Trophoblast cell (in vitro differentiated cells and primary cell): ENCODE data around the gene MRTFA.

Experiments used
- DNase-seq, 2 donors: peaks; one replicate each; pipeline ENCODE4 v3.0.0-alpha.2; 2016
- H2AFZ ChIP-seq: 2 replicates; pipeline ENCODE4 v1.6.1; 2013; ENCODE audit warnings: low read length, moderate library complexity, mild to moderate bottlenecking; ENCODE audit not compliant: insufficient read depth, poor library complexity
- H2AK5ac ChIP-seq: 2 replicates; pipeline ENCODE4 v1.6.1; 2013; ENCODE audit warnings: mild to moderate bottlenecking, low read length
- H2BK120ac ChIP-seq: 2 replicates; pipeline ENCODE4 v1.6.1; 2013; ENCODE audit warnings: low read length, mild to moderate bottlenecking, moderate library complexity; ENCODE audit not compliant: insufficient read depth, poor library complexity
- H2BK12ac ChIP-seq: 2 replicates; pipeline ENCODE4 v1.6.1; 2013; ENCODE audit warnings: mild to moderate bottlenecking, low read length, moderate library complexity
- H2BK5ac ChIP-seq: 2 replicates; pipeline ENCODE4 v1.6.1; 2013; ENCODE audit warnings: low read length, low read depth, moderate library complexity, mild to moderate bottlenecking; ENCODE audit not compliant: poor library complexity
- H3K14ac ChIP-seq: 2 replicates; pipeline ENCODE4 v1.6.1; 2013; ENCODE audit warnings: mild to moderate bottlenecking, low read length
- H3K18ac ChIP-seq: 2 replicates; pipeline ENCODE4 v1.6.1; 2013; ENCODE audit warnings: mild to moderate bottlenecking, low read length
- H3K23ac ChIP-seq: 2 replicates; pipeline ENCODE4 v1.6.1; 2013; ENCODE audit warnings: low read length
- H3K27ac ChIP-seq: 2 replicates; pipeline ENCODE4 v1.5.1; 2013; ENCODE audit warnings: low read depth, mild to moderate bottlenecking, inconsistent platforms, low read length, moderate library complexity
- H3K27me3 ChIP-seq: 2 replicates; pipeline ENCODE4 v1.6.1; 2013; ENCODE audit warnings: inconsistent platforms, mild to moderate bottlenecking, low read length, moderate library complexity; ENCODE audit not compliant: insufficient read depth
- H3K36me3 ChIP-seq, 2 experiments: 1 replicate in 1 of 2; 2 replicates in 1 of 2; pipeline ENCODE4 v1.6.1; 2013; ENCODE audit warnings: low read length in 2 of 2, mild to moderate bottlenecking in 2 of 2, moderate library complexity in 1 of 2; ENCODE audit not compliant: insufficient read depth in 2 of 2, control insufficient read depth in 1 of 2
- H3K4ac ChIP-seq: 2 replicates; pipeline ENCODE4 v1.6.1; 2013; ENCODE audit warnings: low read depth, mild to moderate bottlenecking, low read length, moderate library complexity
- H3K4me1 ChIP-seq, 2 experiments: 1 replicate in 1 of 2; 2 replicates in 1 of 2; pipeline ENCODE4 v1.6.1; 2013; ENCODE audit warnings: low read length in 2 of 2, mild to moderate bottlenecking in 2 of 2, moderate library complexity in 1 of 2; ENCODE audit not compliant: insufficient read depth in 2 of 2, control insufficient read depth in 1 of 2
- H3K4me2 ChIP-seq: 2 replicates; pipeline ENCODE4 v1.6.1; 2013; ENCODE audit warnings: inconsistent platforms, mild to moderate bottlenecking, low read length, moderate library complexity
- H3K4me3 ChIP-seq: 2 replicates; pipeline ENCODE4 v1.5.1; 2013; ENCODE audit warnings: mild to moderate bottlenecking, low read depth, low read length, inconsistent platforms
- H3K79me1 ChIP-seq: one replicate; pipeline ENCODE4 v1.6.1; 2013; ENCODE audit warnings: low read length
- H3K79me2 ChIP-seq: 2 replicates; pipeline ENCODE4 v1.6.1; 2013; ENCODE audit warnings: low read length, mild to moderate bottlenecking; ENCODE audit not compliant: control insufficient read depth, insufficient read depth, poor library complexity
- H3K9ac ChIP-seq: 2 replicates; pipeline ENCODE4 v1.6.1; 2013; ENCODE audit warnings: mild to moderate bottlenecking, low read length
- H3K9me3 ChIP-seq: 2 replicates; pipeline ENCODE4 v1.6.1; 2013; ENCODE audit warnings: low read depth, mild to moderate bottlenecking, control low read depth, inconsistent platforms, low read length; ENCODE audit not compliant: insufficient read depth
- H4K12ac ChIP-seq: 2 replicates; pipeline ENCODE4 v1.6.1; 2013; ENCODE audit warnings: low read depth, mild to moderate bottlenecking, low read length, moderate library complexity
- H4K8ac ChIP-seq: 2 replicates; pipeline ENCODE4 v1.6.1; 2013; ENCODE audit warnings: low read depth, mild to moderate bottlenecking, low read length, moderate library complexity
- H4K91ac ChIP-seq: one replicate; pipeline ENCODE4 v1.6.1; 2013; ENCODE audit warnings: low read depth, mild to moderate bottlenecking, low read length, moderate library complexity
- WGBS: extraction: QIAGEN DNeasy Blood & Tissue Kit; methylation state at CpG from one replicate; pipeline ENCODE4 v1.1.7; 2013; ENCODE audit warnings: missing lambda C conversion rate; ENCODE audit not compliant: insufficient read length, insufficient coverage; ENCODE audit errors: extremely low coverage; 5-methylcytosine and 5-hydroxymethylcytosine counted together

MRTFA gene

GRCh38 chr22:40404251-40405177, 232.0 kb downstream of the MRTFA start:
- H2BK12ac ChIP-seq: no peak overlapping the region
- H3K79me1 ChIP-seq: no peaks in the 10 kb centered on the region
- no peaks in the 10 kb centered on the region for H3K27me3 ChIP-seq
- H3K23ac ChIP-seq: no peak overlapping the region
- no peak overlapping the region for H3K27ac ChIP-seq
- H3K36me3 ChIP-seq: peaks cover 71 to 81% of the 10 kb centered on the region in 2 experiments
- no peak overlapping the region for H2BK120ac ChIP-seq
- DNase-seq: no peak
- no peak overlapping the region for H3K14ac ChIP-seq
- no peak overlapping the region for H3K18ac ChIP-seq
- no peak overlapping the region for H3K4me3 ChIP-seq
- no peak overlapping the region for H2AFZ ChIP-seq
- H3K79me2 ChIP-seq: no peaks in the 10 kb centered on the region
- H3K9me3 ChIP-seq: no peaks in the 10 kb centered on the region
- no peak overlapping the region for H4K8ac ChIP-seq
- no peak overlapping the region for H3K9ac ChIP-seq
- no peak overlapping the region for H4K91ac ChIP-seq
- H3K4ac ChIP-seq: no peak overlapping the region
- H3K4me2 ChIP-seq: no peak overlapping the region
- no CpG with 5 or more reads among the region's 25 CpGs for WGBS
- H3K4me1 ChIP-seq: peaks cover 0 to 2% of the 10 kb centered on the region in 2 experiments
- H4K12ac ChIP-seq: peak overlapping the region; percentile 15
- no peak overlapping the region for H2BK5ac ChIP-seq
- no peak overlapping the region for H2AK5ac ChIP-seq

- no peaks in the 10 kb centered on the region for H3K79me1 ChIP-seq
- no peaks in the 10 kb centered on the region for H3K9me3 ChIP-seq
- no peak overlapping the region for H3K4me2 ChIP-seq
- no peak overlapping the region for H4K12ac ChIP-seq
- no peak overlapping the region for H2BK12ac ChIP-seq
- H4K8ac ChIP-seq: no peak overlapping the region
- H4K91ac ChIP-seq: no peak overlapping the region
- H3K4me3 ChIP-seq: no peak overlapping the region
- WGBS: no CpG with 5 or more reads among the region's 7 CpGs
- no peaks in the 10 kb centered on the region for H3K79me2 ChIP-seq
- H3K27ac ChIP-seq: no peak overlapping the region
- H3K36me3 ChIP-seq: peaks cover 62 to 72% of the 10 kb centered on the region in 2 experiments
- H3K23ac ChIP-seq: no peak overlapping the region
- H3K4ac ChIP-seq: no peak overlapping the region
- peaks cover 0 to 2% of the 10 kb centered on the region in 2 experiments for H3K4me1 ChIP-seq
- no peak overlapping the region for H2BK120ac ChIP-seq
- no peak overlapping the region for H3K9ac ChIP-seq
- DNase-seq: no peak
- H2AK5ac ChIP-seq: no peak overlapping the region
- no peak overlapping the region for H3K18ac ChIP-seq
- no peak overlapping the region for H2AFZ ChIP-seq
- H3K14ac ChIP-seq: no peak overlapping the region
- no peaks in the 10 kb centered on the region for H3K27me3 ChIP-seq
- H2BK5ac ChIP-seq: no peak overlapping the region
These were observed 232.9 kb downstream of the MRTFA start for GRCh38 chr22:40403651-40404050.

GRCh38 chr22:40403141-40403540, 233.4 kb downstream of the MRTFA start:
- Histone ChIP-seq H3K23ac (no peak overlapping the region), H3K9ac (no peak overlapping the region), H2BK5ac (no peak overlapping the region), H2BK12ac (no peak overlapping the region), H3K79me1 (no peaks in the 10 kb centered on the region), H4K8ac (no peak overlapping the region), H3K79me2 (no peaks in the 10 kb centered on the region), H2AK5ac (no peak overlapping the region), H3K4ac (no peak overlapping the region), H4K91ac (no peak overlapping the region), H3K4me2 (no peak overlapping the region), H3K9me3 (no peaks in the 10 kb centered on the region), H3K36me3 (peaks cover 57 to 67% of the 10 kb centered on the region in 2 experiments), H3K18ac (no peak overlapping the region), H4K12ac (no peak overlapping the region), H3K27ac (no peak overlapping the region), H3K14ac (no peak overlapping the region), H3K4me3 (no peak overlapping the region), H3K27me3 (no peaks in the 10 kb centered on the region), H2AFZ (no peak overlapping the region), H3K4me1 (peaks cover 0 to 4% of the 10 kb centered on the region in 2 experiments), H2BK120ac (no peak overlapping the region)
- WGBS: no CpG with 5 or more reads among the region's 3 CpGs
- DNase-seq: no peak

- no CpG with 5 or more reads among the region's 8 CpGs for WGBS
- no peak overlapping the region for H3K4me3 ChIP-seq
- no peak overlapping the region for H3K27ac ChIP-seq
- H4K12ac ChIP-seq: no peak overlapping the region
- H3K18ac ChIP-seq: no peak overlapping the region
- no peak overlapping the region for H3K4me2 ChIP-seq
- DNase-seq: no peak
- H3K23ac ChIP-seq: no peak overlapping the region
- no peak overlapping the region for H3K14ac ChIP-seq
- H3K36me3 ChIP-seq: peaks cover 45 to 55% of the 10 kb centered on the region in 2 experiments
- H2BK12ac ChIP-seq: no peak overlapping the region
- H3K9me3 ChIP-seq: no peaks in the 10 kb centered on the region
- no peak overlapping the region for H3K9ac ChIP-seq
- H2AFZ ChIP-seq: no peak overlapping the region
- H3K79me1 ChIP-seq: peaks cover 4% of the 10 kb centered on the region
- H2AK5ac ChIP-seq: no peak overlapping the region
- no peak overlapping the region for H3K4ac ChIP-seq
- H2BK120ac ChIP-seq: no peak overlapping the region
- H4K8ac ChIP-seq: no peak overlapping the region
- peaks cover 4 to 10% of the 10 kb centered on the region in 2 experiments for H3K4me1 ChIP-seq
- H2BK5ac ChIP-seq: no peak overlapping the region
- H4K91ac ChIP-seq: no peak overlapping the region
- peaks cover 2% of the 10 kb centered on the region for H3K79me2 ChIP-seq
- H3K27me3 ChIP-seq: no peaks in the 10 kb centered on the region
These were observed 234.5 kb downstream of the MRTFA start for GRCh38 chr22:40401981-40402406.
